ENCODE results near the gene ANTKMT.

GRCh38 chr16:718389-718788 is 2.6 kb upstream of the ANTKMT start:
- no peak for TF ChIP-seq POLR2AphosphoS5 (IDR thresholded peaks at IDR 0.05; ENCODE audit: low read depth, low read length)
- no peak for TF ChIP-seq POLR2A (IDR thresholded peaks at IDR 0.05; ENCODE audit: control extremely low read depth in 1 of 2, low read depth in 2 of 2, low read length in 2 of 2)
- no peak for TF ChIP-seq GABPA (IDR thresholded peaks at IDR 0.05; ENCODE audit: borderline replicate concordance, insufficient read depth, low read length)
- TF ChIP-seq USF2 (IDR thresholded peaks at IDR 0.05; ENCODE audit: low read length), result no peak
- no peak for TF ChIP-seq TAF7 (optimal IDR thresholded peaks at IDR 0.05; ENCODE audit: borderline replicate concordance, low read depth, low read length)
- TF ChIP-seq EP300 (IDR thresholded peaks at IDR 0.05; ENCODE audit: borderline replicate concordance in 1 of 2, low read depth in 2 of 2, low read length in 2 of 2), result no peak
- no peak for TF ChIP-seq EGR1 (IDR thresholded peaks at IDR 0.05; ENCODE audit: borderline replicate concordance, low read depth, low read length)
- TF ChIP-seq CTCF (IDR thresholded peaks at IDR 0.05; ENCODE audit: control extremely low read depth in 1 of 3, insufficient read depth in 1 of 3, low read depth in 1 of 3, low read length in 3 of 3), result no peak
- TF ChIP-seq CREB1 (IDR thresholded peaks at IDR 0.05), result no peak
- no peak for TF ChIP-seq SIN3A (conservative IDR thresholded peaks at IDR 0.05 in 1 of 2, IDR thresholded peaks at IDR 0.05 in 1 of 2; ENCODE audit: low read depth in 1 of 2, low read length in 2 of 2)
- TF ChIP-seq YY1 (IDR thresholded peaks at IDR 0.05; ENCODE audit: low read depth, low read length), result no peak
- TF ChIP-seq ZNF274 (IDR thresholded peaks at IDR 0.05; ENCODE audit: borderline replicate concordance, extremely low read depth, low read length), result no peak
- TF ChIP-seq BRCA1 (IDR thresholded peaks at IDR 0.05; ENCODE audit: low read depth, low read length), result no peak
- TF ChIP-seq RAD21 (IDR thresholded peaks at IDR 0.05 in 1 of 2, conservative IDR thresholded peaks at IDR 0.05 in 1 of 2; ENCODE audit: low read depth in 2 of 2, low read length in 2 of 2), result no peak
